Aorta (tissue), 5 donors: Measurements from ENCODE around the gene EMILIN2. TPM values are rescaled to one million over a fixed set of nuclear protein-coding genes. Genes with fewer than 3 reads are reported as not detected.
A peak's percentile ranks its signal among the peaks of the same experiment; 100 is the strongest.

Experiments used
- ATAC-seq: fragments of 200-7000 bp; cut with Tn5 transposase; one replicate; pipeline ENCODE4 v1.9.1; 2022; ENCODE audit warnings: moderate library complexity; ENCODE audit not compliant: low FRiP score
- DNase-seq, 2 donors: peaks; one replicate each; pipeline ENCODE4 v3.0.0-alpha.2; 2020
- H3K27ac ChIP-seq, 2 donors: one replicate each; pipeline ENCODE4 v1.5.1; 2013; ENCODE audit warnings: low read length in 2 of 2, mild to moderate bottlenecking in 2 of 2, moderate library complexity in 2 of 2, control low read depth in 1 of 2, inconsistent platforms in 1 of 2, low read depth in 1 of 2
- H3K27me3 ChIP-seq, 2 donors: one replicate each; pipeline ENCODE4 v1.6.1; 2013; ENCODE audit warnings: control low read depth in 1 of 2, low read length in 1 of 2, mild to moderate bottlenecking in 1 of 2, moderate library complexity in 1 of 2; ENCODE audit not compliant: insufficient read depth in 2 of 2, control insufficient read depth in 1 of 2
- H3K36me3 ChIP-seq, 2 donors: one replicate each; pipeline ENCODE4 v1.6.1; 2013; ENCODE audit warnings: control low read depth in 1 of 2, low read length in 1 of 2, mild to moderate bottlenecking in 1 of 2; ENCODE audit not compliant: insufficient read depth in 2 of 2, control insufficient read depth in 1 of 2
- H3K4me1 ChIP-seq, 2 donors: one replicate each; pipeline ENCODE4 v1.6.1; 2013; ENCODE audit warnings: low read length in 2 of 2, control low read depth in 1 of 2, mild to moderate bottlenecking in 1 of 2, moderate library complexity in 1 of 2; ENCODE audit not compliant: insufficient read depth in 2 of 2, control insufficient read depth in 1 of 2
- H3K4me3 ChIP-seq, 2 donors: one replicate each; pipeline ENCODE4 v1.5.1; 2013; ENCODE audit warnings: low read length in 2 of 2, control low read depth in 1 of 2, mild to moderate bottlenecking in 1 of 2
- H3K9me3 ChIP-seq: one replicate; pipeline ENCODE4 v1.6.1; 2013; ENCODE audit warnings: mild to moderate bottlenecking, low read length; ENCODE audit not compliant: control insufficient read depth
- WGBS, 2 donors: extraction: QIAGEN DNeasy Blood & Tissue Kit; methylation state at CpG; one replicate each; pipeline ENCODE4 v1.1.7; 2013; 5-methylcytosine and 5-hydroxymethylcytosine counted together
- intact Hi-C, 2 donors: fragments of 100-400 bp; cut with DNase I; formaldehyde crosslinking; loops; one replicate each; pipeline versions ENCODE4 v1.14.2 to v1.15.0; 2022
- polyA plus RNA-seq, 2 donors: library from polyadenylated mRNA; stranded (reverse); fragments of 200-250 nt; gene quantifications; one replicate each; pipeline ENCODE4 v1.2.3, GENCODE V29; 2013
- total RNA-seq, 2 donors: library from RNA; stranded (reverse); fragmentation: NEBNext Ultra II Directional; extraction: Animal tissue kit (Norgen Biotek cat#: 25700); gene quantifications; one replicate each; pipeline ENCODE4 v1.2.1, GENCODE V29; 2021
- donor health status: healthy with polysubstance abuse.
- donor health status: Bipolar disorder and iron deficiency.
- donor health status: DM: no; HTN: no; CAD: no.
- donor health status: DM: no; HTN: no; CAD: no.
- donor health status: DM: yes; HTN: yes; CAD: no.

EMILIN2 gene
- total and polyA plus RNA-seq, 4 donors: 1.1 to 34.5 (median 13.8) TPM

- no peaks in the 10 kb centered on the region for H3K36me3 ChIP-seq
- intact Hi-C loops: no loop called here
- DNase-seq (peak in 1 of 2 donors; percentile 81), ATAC-seq (peak; percentile 1)
- H3K9me3 ChIP-seq: no peaks in the 10 kb centered on the region
- 5% methylated on average over 57 to 73 of the region's 73 CpGs for WGBS, 2 donors
- H3K27ac ChIP-seq: no peak overlapping the region
- no peaks in the 10 kb centered on the region for H3K27me3 ChIP-seq
- no peaks in the 10 kb centered on the region for H3K4me1 ChIP-seq
- H3K4me3 ChIP-seq: peak overlapping the region; percentile 49 to 50
Observed at GRCh38 chr18:2906704-2907549, 60.1 kb downstream of the EMILIN2 start.

- intact Hi-C loops: no loop called here
- WGBS, 2 donors: 88 to 91% methylated on average over 5 of the region's 5 CpGs
- no peaks in the 10 kb centered on the region for H3K9me3 ChIP-seq
- ATAC-seq (no peak), DNase-seq (no peak)
- no peaks in the 10 kb centered on the region for H3K36me3 ChIP-seq
- H3K4me1 ChIP-seq: no peaks in the 10 kb centered on the region
- H3K27ac ChIP-seq: no peak overlapping the region
- no peak overlapping the region for H3K4me3 ChIP-seq
- H3K27me3 ChIP-seq: no peaks in the 10 kb centered on the region
Observed at GRCh38 chr18:2907550-2908135, 60.8 kb downstream of the EMILIN2 start.

DNA sequence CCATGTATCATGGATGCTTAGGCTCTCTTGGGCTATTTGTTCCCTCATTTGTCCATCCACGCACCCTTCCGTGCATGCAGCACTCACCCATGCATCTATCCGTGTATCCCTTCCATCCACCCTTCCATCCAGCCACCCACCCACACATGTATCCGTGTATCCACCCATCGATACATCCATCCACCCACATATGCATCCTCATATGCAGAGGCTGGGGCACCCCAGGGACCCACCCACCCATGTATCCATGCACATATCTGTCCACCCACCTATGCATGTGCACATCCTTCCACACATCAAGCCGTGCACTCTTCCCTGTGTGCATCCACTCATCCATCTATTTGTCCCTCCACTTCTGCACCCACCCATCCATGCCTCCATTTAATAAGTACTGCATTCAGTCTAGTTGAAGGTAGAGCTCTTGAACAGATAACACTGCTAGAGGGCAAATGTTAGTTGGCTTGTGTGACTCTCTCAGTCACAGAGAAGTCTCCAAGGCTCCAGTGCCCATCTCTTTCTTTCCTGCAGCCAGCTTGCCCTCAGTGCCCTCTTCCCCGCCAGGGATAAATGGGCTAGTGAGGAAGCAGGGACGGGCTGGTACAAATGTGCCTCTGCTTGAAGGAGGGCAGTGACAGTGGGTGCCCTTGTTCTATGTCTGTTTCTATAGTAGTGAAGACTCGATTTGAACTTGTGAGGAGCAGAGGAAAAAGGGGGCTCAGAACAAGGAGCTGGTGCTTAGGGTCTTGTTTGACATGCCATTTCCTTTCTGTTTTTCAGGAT lies 61.5 kb downstream of the EMILIN2 start:
- DNase-seq (no peak), ATAC-seq (no peak)
- WGBS, 2 donors: 92 to 94% methylated on average over 9 of the region's 9 CpGs
- Histone ChIP-seq H3K27ac (no peak overlapping the region), H3K4me1 (no peaks in the 10 kb centered on the region), H3K27me3 (no peaks in the 10 kb centered on the region), H3K36me3 (no peaks in the 10 kb centered on the region), H3K4me3 (no peak overlapping the region), H3K9me3 (no peaks in the 10 kb centered on the region)
- intact Hi-C loops: no loop called here

- peaks cover 0 to 2% of the 10 kb centered on the region in 2 donors for H3K36me3 ChIP-seq
- H3K4me1 ChIP-seq: no peaks in the 10 kb centered on the region
- intact Hi-C loops: no loop called here
- 89% methylated on average over 2 of the region's 2 CpGs for WGBS, 2 donors
- no peaks in the 10 kb centered on the region for H3K9me3 ChIP-seq
- H3K27ac ChIP-seq: no peak overlapping the region
- ATAC-seq (no peak), DNase-seq (no peak)
- no peak overlapping the region for H3K4me3 ChIP-seq
- H3K27me3 ChIP-seq: no peaks in the 10 kb centered on the region
Observed at GRCh38 chr18:2908946-2909335, 62.1 kb downstream of the EMILIN2 start.

GRCh38 chr18:2909431-2910140 lies 62.8 kb downstream of the EMILIN2 start:
- intact Hi-C loops: no loop called here
- WGBS, 2 donors: 87 to 88% methylated on average over 22 of the region's 22 CpGs
- H3K4me1 ChIP-seq: no peaks in the 10 kb centered on the region
- no peak for DNase-seq
- ATAC-seq: no peak
- no peak overlapping the region for H3K27ac ChIP-seq
- no peaks in the 10 kb centered on the region for H3K27me3 ChIP-seq
- no peaks in the 10 kb centered on the region for H3K9me3 ChIP-seq
- no peak overlapping the region for H3K4me3 ChIP-seq
- H3K36me3 ChIP-seq: peaks cover 0 to 2% of the 10 kb centered on the region in 2 donors

GRCh38 chr18:2910261-2910660 lies 63.5 kb downstream of the EMILIN2 start:
- no peaks in the 10 kb centered on the region for H3K4me1 ChIP-seq
- H3K36me3 ChIP-seq: peaks cover 0 to 2% of the 10 kb centered on the region in 2 donors
- ATAC-seq (no peak), DNase-seq (no peak)
- H3K27ac ChIP-seq: no peak overlapping the region
- intact Hi-C loops: no loop called here
- H3K9me3 ChIP-seq: no peaks in the 10 kb centered on the region
- no peak overlapping the region for H3K4me3 ChIP-seq
- no peaks in the 10 kb centered on the region for H3K27me3 ChIP-seq
- WGBS, 2 donors: 92 to 95% methylated on average over 10 of the region's 10 CpGs

- Histone ChIP-seq H3K36me3 (peaks cover 0 to 2% of the 10 kb centered on the region in 2 donors), H3K4me3 (no peak overlapping the region), H3K27ac (no peak overlapping the region), H3K27me3 (no peaks in the 10 kb centered on the region), H3K4me1 (no peaks in the 10 kb centered on the region), H3K9me3 (no peaks in the 10 kb centered on the region)
- 94% methylated on average over 13 of the region's 13 CpGs for WGBS, 2 donors
- DNase-seq (no peak), ATAC-seq (no peak)
- intact Hi-C loops: no loop called here
Observed at GRCh38 chr18:2910751-2911425, 64.1 kb downstream of the EMILIN2 start.

GRCh38 chr18:2911533-2911932 lies 64.7 kb downstream of the EMILIN2 start:
- Histone ChIP-seq H3K36me3 (peaks cover 0 to 2% of the 10 kb centered on the region in 2 donors), H3K4me3 (no peak overlapping the region), H3K9me3 (no peaks in the 10 kb centered on the region), H3K27ac (no peak overlapping the region), H3K4me1 (no peaks in the 10 kb centered on the region), H3K27me3 (no peaks in the 10 kb centered on the region)
- DNase-seq (no peak), ATAC-seq (no peak)
- intact Hi-C loops: no loop called here
- 96 to 97% methylated on average over 4 of the region's 4 CpGs for WGBS, 2 donors
